Measurements from ENCODE around the gene FBXO42. TPM values are rescaled to one million over a fixed set of nuclear protein-coding genes. Genes with fewer than 3 reads are reported as not detected.

The FBXO42 gene
- polyA plus RNA-seq, 2 donors = 11.6 to 12.4 TPM

- no peak overlapping the region for H3K27ac ChIP-seq (ENCODE audit: low read depth in 2 of 2, low read length in 1 of 2)
- no peaks in the 10 kb centered on the region for H3K4me1 ChIP-seq (ENCODE audit: control insufficient read depth in 2 of 2, insufficient read depth in 2 of 2, low read length in 1 of 2)
- H3K36me3 ChIP-seq (ENCODE audit: control insufficient read depth in 2 of 2, insufficient read depth in 2 of 2, low read length in 1 of 2) = peaks cover 7 to 8% of the 10 kb centered on the region in 2 donors
- no peak overlapping the region for H3K4me3 ChIP-seq (ENCODE audit: low read depth in 1 of 2, low read length in 2 of 2)
- H3K9me3 ChIP-seq (ENCODE audit: control insufficient read depth in 2 of 2, insufficient read depth in 1 of 2, low read depth in 1 of 2, low read length in 1 of 2) = no peaks in the 10 kb centered on the region
- 81 to 84% methylated on average over 4 of the region's 4 CpGs for WGBS, 2 donors
- H3K27me3 ChIP-seq (ENCODE audit: control insufficient read depth in 1 of 2, insufficient read depth in 2 of 2, low read length in 2 of 2) = no peaks in the 10 kb centered on the region
These were observed 95.8 kb downstream of the FBXO42 start for GRCh38 chr1:16256478-16256877.

- H3K4me1 ChIP-seq (ENCODE audit: control insufficient read depth in 2 of 2, insufficient read depth in 2 of 2, low read length in 1 of 2) = no peaks in the 10 kb centered on the region
- H3K36me3 ChIP-seq (ENCODE audit: control insufficient read depth in 2 of 2, insufficient read depth in 2 of 2, low read length in 1 of 2) = peaks cover 11 to 17% of the 10 kb centered on the region in 2 donors
- no peaks in the 10 kb centered on the region for H3K27me3 ChIP-seq (ENCODE audit: control insufficient read depth in 1 of 2, insufficient read depth in 2 of 2, low read length in 2 of 2)
- H3K4me3 ChIP-seq (ENCODE audit: low read depth in 1 of 2, low read length in 2 of 2) = no peak overlapping the region
- no peaks in the 10 kb centered on the region for H3K9me3 ChIP-seq (ENCODE audit: control insufficient read depth in 2 of 2, insufficient read depth in 1 of 2, low read depth in 1 of 2, low read length in 1 of 2)
- no peak overlapping the region for H3K27ac ChIP-seq (ENCODE audit: low read depth in 2 of 2, low read length in 1 of 2)
- 69 to 70% methylated on average over 4 of the region's 4 CpGs for WGBS, 2 donors
These were observed 97.9 kb downstream of the FBXO42 start for GRCh38 chr1:16254263-16254928.

GRCh38 chr1:16253332-16253922, 98.9 kb downstream of the FBXO42 start:
- no peak overlapping the region for H3K4me3 ChIP-seq (ENCODE audit: low read depth in 1 of 2, low read length in 2 of 2)
- H3K4me1 ChIP-seq (ENCODE audit: control insufficient read depth in 2 of 2, insufficient read depth in 2 of 2, low read length in 1 of 2) = peaks cover 0 to 5% of the 10 kb centered on the region in 2 donors
- WGBS, 2 donors = 76 to 82% methylated on average over 5 of the region's 5 CpGs
- H3K36me3 ChIP-seq (ENCODE audit: control insufficient read depth in 2 of 2, insufficient read depth in 2 of 2, low read length in 1 of 2) = peaks cover 11 to 17% of the 10 kb centered on the region in 2 donors
- peak overlapping the region; percentile 30 to 61 for H3K27ac ChIP-seq (ENCODE audit: low read depth in 2 of 2, low read length in 1 of 2)
- H3K27me3 ChIP-seq (ENCODE audit: control insufficient read depth in 1 of 2, insufficient read depth in 2 of 2, low read length in 2 of 2) = no peaks in the 10 kb centered on the region
- H3K9me3 ChIP-seq (ENCODE audit: control insufficient read depth in 2 of 2, insufficient read depth in 1 of 2, low read depth in 1 of 2, low read length in 1 of 2) = no peaks in the 10 kb centered on the region

GRCh38 chr1:16252912-16253311, 99.4 kb downstream of the FBXO42 start:
- Histone ChIP-seq H3K27ac (ENCODE audit: low read depth in 2 of 2, low read length in 1 of 2) (no peak overlapping the region), H3K4me1 (ENCODE audit: control insufficient read depth in 2 of 2, insufficient read depth in 2 of 2, low read length in 1 of 2) (peaks cover 0 to 7% of the 10 kb centered on the region in 2 donors), H3K27me3 (ENCODE audit: control insufficient read depth in 1 of 2, insufficient read depth in 2 of 2, low read length in 2 of 2) (no peaks in the 10 kb centered on the region), H3K36me3 (ENCODE audit: control insufficient read depth in 2 of 2, insufficient read depth in 2 of 2, low read length in 1 of 2) (peaks cover 11 to 17% of the 10 kb centered on the region in 2 donors), H3K9me3 (ENCODE audit: control insufficient read depth in 2 of 2, insufficient read depth in 1 of 2, low read depth in 1 of 2, low read length in 1 of 2) (no peaks in the 10 kb centered on the region), H3K4me3 (ENCODE audit: low read depth in 1 of 2, low read length in 2 of 2) (no peak overlapping the region)
- WGBS, 2 donors = 79 to 84% methylated on average over 2 of the region's 2 CpGs

- no peaks in the 10 kb centered on the region for H3K27me3 ChIP-seq (ENCODE audit: control insufficient read depth in 1 of 2, insufficient read depth in 2 of 2, low read length in 2 of 2)
- H3K27ac ChIP-seq (ENCODE audit: low read depth in 2 of 2, low read length in 1 of 2) = peak overlapping the region; percentile 16 to 77
- H3K4me3 ChIP-seq (ENCODE audit: low read depth in 1 of 2, low read length in 2 of 2) = no peak overlapping the region
- H3K4me1 ChIP-seq (ENCODE audit: control insufficient read depth in 2 of 2, insufficient read depth in 2 of 2, low read length in 1 of 2) = peaks cover 0 to 7% of the 10 kb centered on the region in 2 donors
- WGBS, 2 donors = 82 to 90% methylated on average over 10 of the region's 10 CpGs
- H3K36me3 ChIP-seq (ENCODE audit: control insufficient read depth in 2 of 2, insufficient read depth in 2 of 2, low read length in 1 of 2) = peaks cover 11 to 21% of the 10 kb centered on the region in 2 donors
- no peaks in the 10 kb centered on the region for H3K9me3 ChIP-seq (ENCODE audit: control insufficient read depth in 2 of 2, insufficient read depth in 1 of 2, low read depth in 1 of 2, low read length in 1 of 2)
These were observed 100.9 kb downstream of the FBXO42 start for GRCh38 chr1:16251381-16251780.

- 83% methylated on average over 15 of the region's 15 CpGs for WGBS, 2 donors
- H3K36me3 ChIP-seq (ENCODE audit: control insufficient read depth in 2 of 2, insufficient read depth in 2 of 2, low read length in 1 of 2) = peaks cover 11 to 19% of the 10 kb centered on the region in 2 donors
- H3K27ac ChIP-seq (ENCODE audit: low read depth in 2 of 2, low read length in 1 of 2) = peak overlapping the region; percentile 59 to 77
- no peaks in the 10 kb centered on the region for H3K9me3 ChIP-seq (ENCODE audit: control insufficient read depth in 2 of 2, insufficient read depth in 1 of 2, low read depth in 1 of 2, low read length in 1 of 2)
- no peaks in the 10 kb centered on the region for H3K27me3 ChIP-seq (ENCODE audit: control insufficient read depth in 1 of 2, insufficient read depth in 2 of 2, low read length in 2 of 2)
- H3K4me1 ChIP-seq (ENCODE audit: control insufficient read depth in 2 of 2, insufficient read depth in 2 of 2, low read length in 1 of 2) = peaks cover 0 to 7% of the 10 kb centered on the region in 2 donors
- H3K4me3 ChIP-seq (ENCODE audit: low read depth in 1 of 2, low read length in 2 of 2) = no peak overlapping the region
These were observed 101.6 kb downstream of the FBXO42 start for GRCh38 chr1:16250524-16251251.

GRCh38 chr1:16249596-16250241, 102.6 kb downstream of the FBXO42 start:
- Histone ChIP-seq H3K36me3 (ENCODE audit: control insufficient read depth in 2 of 2, insufficient read depth in 2 of 2, low read length in 1 of 2) (peaks cover 11 to 22% of the 10 kb centered on the region in 2 donors), H3K27me3 (ENCODE audit: control insufficient read depth in 1 of 2, insufficient read depth in 2 of 2, low read length in 2 of 2) (no peaks in the 10 kb centered on the region), H3K27ac (ENCODE audit: low read depth in 2 of 2, low read length in 1 of 2) (peak overlapping the region; percentile 36 to 77), H3K4me1 (ENCODE audit: control insufficient read depth in 2 of 2, insufficient read depth in 2 of 2, low read length in 1 of 2) (peaks cover 0 to 7% of the 10 kb centered on the region in 2 donors), H3K4me3 (ENCODE audit: low read depth in 1 of 2, low read length in 2 of 2) (no peak overlapping the region), H3K9me3 (ENCODE audit: control insufficient read depth in 2 of 2, insufficient read depth in 1 of 2, low read depth in 1 of 2, low read length in 1 of 2) (no peaks in the 10 kb centered on the region)
- 47 to 49% methylated on average over 3 of the region's 3 CpGs for WGBS, 2 donors

- Histone ChIP-seq H3K9me3 (ENCODE audit: control insufficient read depth in 2 of 2, insufficient read depth in 1 of 2, low read depth in 1 of 2, low read length in 1 of 2) (no peaks in the 10 kb centered on the region), H3K27me3 (ENCODE audit: control insufficient read depth in 1 of 2, insufficient read depth in 2 of 2, low read length in 2 of 2) (no peaks in the 10 kb centered on the region), H3K4me1 (ENCODE audit: control insufficient read depth in 2 of 2, insufficient read depth in 2 of 2, low read length in 1 of 2) (peaks cover 4 to 11% of the 10 kb centered on the region in 2 donors), H3K27ac (ENCODE audit: low read depth in 2 of 2, low read length in 1 of 2) (peak overlapping the region; percentile 77 to 87), H3K36me3 (ENCODE audit: control insufficient read depth in 2 of 2, insufficient read depth in 2 of 2, low read length in 1 of 2) (peaks cover 11 to 19% of the 10 kb centered on the region in 2 donors), H3K4me3 (ENCODE audit: low read depth in 1 of 2, low read length in 2 of 2) (no peak overlapping the region)
- WGBS, 2 donors = 24 to 32% methylated on average over 7 of the region's 7 CpGs
These were observed 103.4 kb downstream of the FBXO42 start for GRCh38 chr1:16248603-16249516.
